ENCODE measurements around the gene PCOLCE2.

DNA sequence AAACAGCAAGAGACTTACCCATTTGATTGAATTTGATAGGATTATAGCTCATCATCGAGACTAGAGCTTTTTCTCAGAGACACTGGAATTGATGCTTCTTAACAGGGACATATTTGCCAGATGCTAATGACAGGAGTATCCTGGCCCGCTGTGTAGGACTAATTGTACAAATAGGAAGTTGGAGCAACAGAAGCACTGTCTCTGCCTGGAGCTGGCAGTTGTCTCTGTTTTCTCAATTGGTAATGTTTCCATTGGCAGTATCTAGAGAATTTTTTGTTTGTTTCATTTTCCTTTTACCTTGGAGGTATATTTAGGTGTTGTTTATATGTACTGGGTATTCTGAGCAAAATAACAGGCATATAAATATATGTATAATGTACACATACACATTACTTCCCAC lies 8.9 kb upstream of the PCOLCE2 start:
- TF ChIP-seq ELF4 (IDR thresholded peaks at IDR 0.05) (no peak), BHLHE40 (IDR thresholded peaks at IDR 0.05; ENCODE audit: borderline replicate concordance) (no peak), FOXA1 (IDR thresholded peaks at IDR 0.05) (no peak), FOXK2 (IDR thresholded peaks at IDR 0.05) (no peak), SUZ12 (IDR thresholded peaks at IDR 0.05) (no peak), NFRKB (IDR thresholded peaks at IDR 0.05) (no peak)

All from HEK293T (cell line).